MCF 10A (cell line): ENCODE data around the gene STAT6. TPM values are rescaled to one million over a fixed set of nuclear protein-coding genes. Genes with fewer than 3 reads are reported as not detected.

ENCODE experiments used
- BruUV-seq: library from RNA; stranded (reverse); fragments of 400-500 nt; replicated peaks from 2 replicates; lab custom pipeline; 2021; lab: Mats Ljungman, UMichigan
- CTCF ChIA-PET: fragments of 300-600 bp; sonication (Branson Sonifier 250); formaldehyde crosslinking; extraction: SDS; loops from one replicate; lab custom pipeline; 2021; ENCODE audit warnings: antibody characterized with exemption, inconsistent platforms; lab: Yijun Ruan, JAX
- POLR2A ChIA-PET: fragments of 300-600, 350-650 bp; sonication (Branson Sonifier 250); formaldehyde crosslinking; extraction: SDS; loops from one replicate; lab custom pipeline; 2020; ENCODE audit warnings: antibody characterized with exemption, inconsistent platforms; lab: Yijun Ruan, JAX
- DNase-seq: peaks from one replicate; pipeline ENCODE4 v3.0.0-alpha.2; 2018; ENCODE audit not compliant: unreplicated experiment
- H3K27ac Mint-ChIP-seq: one replicate; pipeline ENCODE4 v1.8.0; 2022; ENCODE audit warnings: mild to moderate bottlenecking, low read depth, mixed read lengths; ENCODE audit not compliant: unreplicated experiment
- H3K27me3 Mint-ChIP-seq: one replicate; pipeline ENCODE4 v1.8.0; 2022; ENCODE audit warnings: mixed read lengths; ENCODE audit not compliant: insufficient read depth, unreplicated experiment
- H3K36me3 Mint-ChIP-seq: one replicate; pipeline ENCODE4 v1.8.0; 2022; ENCODE audit warnings: mild to moderate bottlenecking, moderate library complexity, mixed read lengths; ENCODE audit not compliant: insufficient read depth, unreplicated experiment
- H3K4me1 Mint-ChIP-seq: one replicate; pipeline ENCODE4 v1.8.0; 2022; ENCODE audit warnings: mixed read lengths; ENCODE audit not compliant: insufficient read depth, unreplicated experiment
- H3K4me3 Mint-ChIP-seq: one replicate; pipeline ENCODE4 v1.8.0; 2022; ENCODE audit warnings: mild to moderate bottlenecking, moderate library complexity, mixed read lengths; ENCODE audit not compliant: unreplicated experiment
- H3K9me3 Mint-ChIP-seq: one replicate; pipeline ENCODE4 v1.8.0; 2022; ENCODE audit warnings: mixed read lengths; ENCODE audit not compliant: unreplicated experiment
- CTCF ChIP-seq: fragments of 200-600 bp; IDR thresholded peaks from one replicate; pipeline ENCODE4 v1.8.0; 2022; ENCODE audit warnings: antibody characterized with exemption, mild to moderate bottlenecking; ENCODE audit not compliant: unreplicated experiment
- intact Hi-C: fragments of 100-400 bp; cut with micrococcal nuclease; formaldehyde crosslinking; loops from 2 replicates; pipeline ENCODE4 v1.14.1; 2022
- total RNA-seq: library from RNA; stranded (reverse); gene quantifications from 2 replicates; pipeline ENCODE4 v1.2.3, GENCODE V29; 2022

Gene STAT6
- total RNA-seq, 1 experiment from 2014 or later = 99.7 TPM

DNA sequence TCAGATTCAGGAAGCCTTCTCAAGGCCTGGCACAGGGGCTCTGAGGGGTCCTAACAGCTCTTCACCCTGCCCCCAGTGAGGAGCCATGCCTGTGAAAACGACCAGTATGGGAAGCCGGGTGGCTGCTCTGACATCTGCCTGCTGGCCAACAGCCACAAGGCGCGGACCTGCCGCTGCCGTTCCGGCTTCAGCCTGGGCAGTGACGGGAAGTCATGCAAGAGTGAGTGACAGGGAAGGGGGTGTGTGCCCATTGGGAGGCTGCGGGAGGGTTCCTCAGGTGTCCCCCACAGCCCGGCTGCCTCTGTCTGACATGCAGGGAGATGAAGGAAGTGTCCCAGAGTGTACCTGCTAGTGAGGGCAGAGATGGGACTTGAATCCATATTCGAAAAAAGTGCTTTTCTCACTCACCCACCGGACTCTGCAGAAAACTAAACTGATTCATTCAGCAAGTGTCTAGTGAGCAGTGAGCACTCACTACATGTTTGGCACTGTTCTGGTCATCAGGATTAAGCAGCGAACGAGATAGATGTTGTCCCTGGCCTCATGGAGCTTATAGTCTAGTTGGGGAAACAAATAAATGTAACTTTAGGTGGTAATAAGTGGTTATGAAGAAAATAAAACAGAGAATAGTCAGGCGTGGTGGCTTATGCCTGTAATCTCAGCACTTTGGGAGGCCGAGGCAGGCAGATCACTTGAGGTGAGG is 45.7 kb upstream of the STAT6 start:
- Mint-ChIP-seq H3K36me3 (peaks cover 12% of the 10 kb centered on the region), H3K27ac (no peak overlapping the region), H3K4me1 (peaks cover 19% of the 10 kb centered on the region), H3K4me3 (no peak overlapping the region), H3K27me3 (no peaks in the 10 kb centered on the region), H3K9me3 (no peaks in the 10 kb centered on the region)
- no peak for TF ChIP-seq CTCF
- CTCF ChIA-PET = interaction anchor here (0.9 kb wide), 2 partner anchors 27 to 97 kb away, joined by 3 read pairs; no protein-coding TSS in a partner anchor
- intact Hi-C loops = no loop called here
- POLR2A ChIA-PET = interaction anchor here (0.6 kb wide), 1 partner anchor 14 kb away, joined by 3 read pairs; no protein-coding TSS in a partner anchor
- DNase-seq = no peak
- BruUV-seq = no TSS peak

DNA sequence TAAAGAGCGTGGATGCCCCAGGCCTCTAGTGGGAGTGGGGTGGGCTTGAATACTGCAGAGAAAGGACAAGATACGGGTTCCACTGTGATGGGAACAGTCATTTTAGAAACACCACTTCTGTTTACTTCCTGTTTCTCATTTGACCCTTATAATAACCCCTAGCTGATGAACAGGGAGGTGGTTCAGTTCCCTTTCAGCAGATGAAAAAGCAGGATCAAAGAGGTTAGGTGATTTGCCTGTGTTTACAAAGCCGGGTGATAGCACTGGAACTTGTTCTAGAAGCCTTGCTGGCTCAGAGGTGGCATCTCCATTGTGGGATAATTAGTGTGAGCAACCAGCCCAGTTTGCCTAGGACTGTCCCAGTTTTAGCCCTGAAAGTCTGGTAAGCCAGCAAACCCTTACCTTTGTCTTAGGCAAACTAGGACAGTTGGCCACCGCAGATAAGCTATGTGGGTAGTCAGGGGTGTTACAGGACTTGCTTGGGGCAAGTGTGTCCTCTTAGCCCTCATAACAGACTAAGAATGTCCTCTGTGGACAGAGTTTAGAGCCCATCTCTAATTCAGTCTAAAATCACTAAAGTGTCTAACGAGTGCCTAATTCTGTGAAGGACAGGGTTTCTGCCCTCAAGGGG is 43.8 kb upstream of the STAT6 start:
- ChIA-PET POLR2A (interaction anchor here (0.6 to 1.4 kb wide), 2 partner anchors 27 to 44 kb away, joined by 3 read pairs; partner anchors contain the start of genes LRP1 and STAT6), CTCF (interaction anchor here (0.7 to 1.7 kb wide), 3 partner anchors 21 to 79 kb away, joined by 3 to 7 read pairs (median 4); no protein-coding TSS in a partner anchor)
- peaks cover 13% of the 10 kb centered on the region for H3K36me3 Mint-ChIP-seq
- no peak overlapping the region for H3K27ac Mint-ChIP-seq
- no peaks in the 10 kb centered on the region for H3K27me3 Mint-ChIP-seq
- intact Hi-C loops = no loop called here
- H3K4me3 Mint-ChIP-seq = no peak overlapping the region
- no TSS peak for BruUV-seq
- peaks cover 34% of the 10 kb centered on the region for H3K4me1 Mint-ChIP-seq
- no peaks in the 10 kb centered on the region for H3K9me3 Mint-ChIP-seq
- TF ChIP-seq CTCF = no peak
- no peak for DNase-seq

DNA sequence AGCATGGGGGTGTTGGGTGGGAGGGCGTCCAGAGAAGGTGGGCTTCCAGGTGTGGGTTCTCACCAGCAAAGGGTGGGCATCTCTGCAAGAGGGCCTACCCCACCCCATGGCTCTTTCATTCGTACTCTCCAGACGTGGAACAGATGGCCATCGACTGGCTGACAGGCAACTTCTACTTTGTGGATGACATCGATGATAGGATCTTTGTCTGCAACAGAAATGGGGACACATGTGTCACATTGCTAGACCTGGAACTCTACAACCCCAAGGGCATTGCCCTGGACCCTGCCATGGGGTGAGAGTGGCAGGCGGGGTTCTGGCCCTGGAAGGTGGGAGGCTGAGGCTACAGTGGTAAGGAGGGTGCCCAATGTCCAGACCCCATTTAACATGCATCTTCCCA is 42.9 kb upstream of the STAT6 start:
- CTCF ChIA-PET = interaction anchor here (0.6 to 1.7 kb wide), 4 partner anchors 9 to 42 kb away, joined by 3 to 7 read pairs (median 5); no protein-coding TSS in a partner anchor

More for the DNA sequence above, 42.9 kb upstream of the STAT6 start:
- no peaks in the 10 kb centered on the region for H3K9me3 Mint-ChIP-seq
- POLR2A ChIA-PET = interaction anchor here (0.7 to 3.1 kb wide), 4 partner anchors 13 to 43 kb away, joined by 3 to 21 read pairs (median 10); partner anchors contain the start of gene STAT6
- no peak for TF ChIP-seq CTCF
- peaks cover 42% of the 10 kb centered on the region for H3K4me1 Mint-ChIP-seq
- no peak overlapping the region for H3K4me3 Mint-ChIP-seq
- DNase-seq = no peak
- H3K27ac Mint-ChIP-seq = no peak overlapping the region
- BruUV-seq = no TSS peak
- peaks cover 19% of the 10 kb centered on the region for H3K36me3 Mint-ChIP-seq
- intact Hi-C loops = no loop called here
- H3K27me3 Mint-ChIP-seq = no peaks in the 10 kb centered on the region
